ENCODE measurements around the gene PPDPF. TPM values are rescaled to one million over a fixed set of nuclear protein-coding genes. Genes with fewer than 3 reads are reported as not detected.

PPDPF gene
- total and polyA plus RNA-seq, 2 donors (not counting 3 experiments of a cell fraction or from before 2014, with no cell fraction given), result 52.2 to 219 TPM

DNA sequence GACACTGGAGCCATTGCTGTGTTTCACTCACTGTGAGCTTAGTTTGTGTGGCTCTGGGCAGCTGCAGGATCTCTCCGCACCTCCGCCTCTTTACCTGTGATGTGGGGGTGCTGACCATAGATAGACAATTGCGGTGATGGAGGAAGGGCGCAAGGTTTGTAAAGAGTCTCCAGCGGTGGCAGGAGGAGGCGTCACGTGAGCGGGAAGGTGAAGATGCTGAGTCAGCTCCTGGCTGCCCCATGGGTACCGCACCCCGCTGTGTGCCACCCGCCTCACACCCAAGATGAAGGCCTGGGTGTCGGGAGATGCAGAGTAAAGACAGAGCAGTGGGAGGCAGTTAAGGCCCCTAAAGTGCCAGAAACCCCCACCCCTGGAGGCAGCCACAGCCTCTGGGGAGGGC, 39.1 kb upstream of the PPDPF start:
- H3K4me1 ChIP-seq (ENCODE audit: control insufficient read depth, extremely low read depth, insufficient read depth, low read length), result no peaks in the 10 kb centered on the region
- dilution Hi-C loops (cut with MboI; ENCODE audit: extremely low pct_ligation_motif_present, low sequenced_read_pairs), result no loop called here
- H3K27ac ChIP-seq (ENCODE audit: insufficient read depth, low read depth, low read length), result no peak overlapping the region
- peaks cover 0 to 2% of the 10 kb centered on the region in 2 experiments for H3K27me3 ChIP-seq (ENCODE audit: control insufficient read depth in 2 of 2, insufficient read depth in 2 of 2, low read length in 2 of 2)
- H2AFZ ChIP-seq (ENCODE audit: low read depth, low read length), result no peak overlapping the region
- no peaks in the 10 kb centered on the region for H3K79me2 ChIP-seq (ENCODE audit: control insufficient read depth, insufficient read depth, low read length)
- no peaks in the 10 kb centered on the region for H3K9me3 ChIP-seq (replicated peaks; ENCODE audit: control insufficient read depth, insufficient read depth, low read length)
- no peaks in the 10 kb centered on the region for H4K20me1 ChIP-seq (replicated peaks; ENCODE audit: control insufficient read depth, extremely low read depth, insufficient read depth, low read length)
- H3K9ac ChIP-seq (replicated peaks; ENCODE audit: extremely low read depth, insufficient read depth, low read length), result no peak overlapping the region
- no TSS peak for BruUV-seq (replicated peaks)
- intact Hi-C loops (cut with micrococcal nuclease), result no loop called here
- FAIRE-seq (no peak), DNase-seq (ENCODE audit: low read depth, low spot score) (no peak)
- no peak overlapping the region for H3K4me3 ChIP-seq (replicated peaks in 1 of 3; ENCODE audit: insufficient read depth in 1 of 3, low read depth in 1 of 3, low read length in 3 of 3)
- CTCF ChIA-PET, result interaction anchor here (2.2 kb wide), 1 partner anchor 15 kb away, joined by 6 read pairs; no protein-coding TSS in a partner anchor
- H3K4me2 ChIP-seq (ENCODE audit: insufficient read depth, low read length), result no peak overlapping the region
- no peaks in the 10 kb centered on the region for H3K36me3 ChIP-seq (ENCODE audit: control insufficient read depth in 2 of 2, extremely low read depth in 1 of 2, insufficient read depth in 2 of 2, low read length in 2 of 2)
- POLR2A ChIA-PET, result no interaction called here
- TF ChIP-seq EZH2 (IDR thresholded peaks at IDR 0.05; ENCODE audit: borderline replicate concordance, low read depth, low read length, severe bottlenecking), result no peak
- no peak for TF ChIP-seq MYC (IDR thresholded peaks at IDR 0.05; ENCODE audit: low read depth, low read length)
- TF ChIP-seq JUN (IDR thresholded peaks at IDR 0.05; ENCODE audit: borderline replicate concordance, insufficient read depth, insufficient read length, low read depth), result no peak
- TF ChIP-seq, protein P1, sequence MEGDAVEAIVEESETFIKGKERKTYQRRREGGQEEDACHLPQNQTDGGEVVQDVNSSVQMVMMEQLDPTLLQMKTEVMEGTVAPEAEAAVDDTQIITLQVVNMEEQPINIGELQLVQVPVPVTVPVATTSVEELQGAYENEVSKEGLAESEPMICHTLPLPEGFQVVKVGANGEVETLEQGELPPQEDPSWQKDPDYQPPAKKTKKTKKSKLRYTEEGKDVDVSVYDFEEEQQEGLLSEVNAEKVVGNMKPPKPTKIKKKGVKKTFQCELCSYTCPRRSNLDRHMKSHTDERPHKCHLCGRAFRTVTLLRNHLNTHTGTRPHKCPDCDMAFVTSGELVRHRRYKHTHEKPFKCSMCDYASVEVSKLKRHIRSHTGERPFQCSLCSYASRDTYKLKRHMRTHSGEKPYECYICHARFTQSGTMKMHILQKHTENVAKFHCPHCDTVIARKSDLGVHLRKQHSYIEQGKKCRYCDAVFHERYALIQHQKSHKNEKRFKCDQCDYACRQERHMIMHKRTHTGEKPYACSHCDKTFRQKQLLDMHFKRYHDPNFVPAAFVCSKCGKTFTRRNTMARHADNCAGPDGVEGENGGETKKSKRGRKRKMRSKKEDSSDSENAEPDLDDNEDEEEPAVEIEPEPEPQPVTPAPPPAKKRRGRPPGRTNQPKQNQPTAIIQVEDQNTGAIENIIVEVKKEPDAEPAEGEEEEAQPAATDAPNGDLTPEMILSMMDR (IDR thresholded peaks at IDR 0.05; ENCODE audit: extremely low read depth in 1 of 2, insufficient read depth in 1 of 2, low read depth in 1 of 2, low read length in 2 of 2), result no peak
- TF ChIP-seq, protein P2, sequence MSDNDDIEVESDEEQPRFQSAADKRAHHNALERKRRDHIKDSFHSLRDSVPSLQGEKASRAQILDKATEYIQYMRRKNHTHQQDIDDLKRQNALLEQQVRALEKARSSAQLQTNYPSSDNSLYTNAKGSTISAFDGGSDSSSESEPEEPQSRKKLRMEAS (IDR thresholded peaks at IDR 0.05; ENCODE audit: insufficient read depth, insufficient read length), result no peak
- TF ChIP-seq POLR2A (IDR thresholded peaks at IDR 0.05; ENCODE audit: low read depth, low read length), result no peak
- TF ChIP-seq GATA2 (IDR thresholded peaks at IDR 0.05; ENCODE audit: insufficient read depth, insufficient read length, low read depth, low read length), result no peak
- TF ChIP-seq POLR2AphosphoS5 (IDR thresholded peaks at IDR 0.05; ENCODE audit: insufficient read depth, low read depth, low read length), result no peak
- TF ChIP-seq FOS (IDR thresholded peaks at IDR 0.05; ENCODE audit: borderline replicate concordance, insufficient read depth, low read length), result no peak
- H3K9me1 ChIP-seq (replicated peaks; ENCODE audit: control insufficient read depth, extremely low read depth, insufficient read depth, low read length), result no peaks in the 10 kb centered on the region
